ENCODE results near the gene WNK2. TPM values are rescaled to one million over a fixed set of nuclear protein-coding genes. Genes with fewer than 3 reads are reported as not detected.

The WNK2 gene
- total and polyA plus RNA-seq, 7 experiments from 2014 or later, result 0.32 to 0.83 (median 0.46) TPM; not detected in 3

GRCh38 chr9:93204470-93205043 lies 20.6 kb downstream of the WNK2 start:
- peaks cover 0 to 12% (median 3%) of the 10 kb centered on the region in 7 donors for H3K4me1 Mint-ChIP-seq
- H3K27ac Mint-ChIP-seq, result peak overlapping the region in 1 of 9 donors; percentile 45
- H3K4me3 Mint-ChIP-seq, result no peak overlapping the region
- peaks cover 0 to 6% (median 0%) of the 10 kb centered on the region in 11 donors for H3K9me3 Mint-ChIP-seq
- Histone ChIP-seq H3K36me3 (ENCODE audit: control insufficient read depth in 2 of 3, insufficient read depth in 3 of 3, low read length in 3 of 3) (no peaks in the 10 kb centered on the region), H3K4me1 (ENCODE audit: control insufficient read depth in 2 of 2, insufficient read depth in 2 of 2, low read length in 2 of 2) (no peaks in the 10 kb centered on the region), H3K9me3 (ENCODE audit: control insufficient read depth in 2 of 3, low read length in 3 of 3) (no peaks in the 10 kb centered on the region), H3K27ac (ENCODE audit: low read depth, low read length) (no peak overlapping the region), H3K4me3 (ENCODE audit: low read length) (no peak overlapping the region), H3K27me3 (ENCODE audit: control insufficient read depth in 2 of 2, insufficient read depth in 2 of 2, low read length in 2 of 2) (no peaks in the 10 kb centered on the region)
- ATAC-seq (no peak), DNase-seq (no peak)
- no peaks in the 10 kb centered on the region for H3K27me3 Mint-ChIP-seq
- ChIA-PET POLR2A (interaction anchor here (0.6 kb wide), 1 partner anchor 247 kb away, joined by 4 read pairs; no protein-coding TSS in a partner anchor), CTCF (no interaction called here)
- intact Hi-C loops (cut with micrococcal nuclease), result no loop called here
- H3K36me3 Mint-ChIP-seq, result no peaks in the 10 kb centered on the region

DNA sequence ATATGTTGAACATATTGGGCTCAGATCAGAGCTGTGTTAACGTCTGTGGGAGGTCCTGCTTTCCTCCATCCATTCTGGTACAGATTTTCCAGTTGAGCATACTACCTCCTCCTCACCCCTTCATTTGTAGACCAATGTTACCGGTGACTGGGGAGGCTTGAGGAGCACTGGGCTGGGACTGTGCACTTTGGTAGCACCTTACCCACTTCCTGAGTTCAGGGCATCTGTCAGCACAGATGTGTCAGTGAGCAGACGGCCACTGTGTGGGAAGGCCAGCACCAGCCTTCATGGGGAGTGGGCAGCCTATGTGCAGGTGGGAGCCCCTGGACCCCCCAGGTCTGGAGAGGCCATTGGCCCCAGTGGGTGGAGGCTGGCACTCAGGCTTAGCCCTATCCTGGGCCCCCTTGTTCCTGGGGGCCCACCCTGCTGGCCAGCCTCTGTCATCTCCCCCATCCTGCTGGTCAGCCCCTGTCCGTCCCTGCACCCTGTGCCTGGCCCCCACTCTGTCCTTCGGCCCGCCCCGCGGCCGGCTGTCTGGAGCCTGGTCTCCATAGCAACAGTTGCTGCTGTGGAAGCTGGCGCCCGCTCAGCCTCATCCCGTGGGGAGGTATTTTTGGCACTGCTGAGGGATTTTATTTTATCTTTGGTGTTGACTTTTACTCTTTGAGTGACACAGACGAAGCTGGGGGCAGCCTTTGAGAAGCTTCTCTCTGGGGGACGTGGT lies 21.3 kb downstream of the WNK2 start:
- no peaks in the 10 kb centered on the region for H3K9me3 ChIP-seq (ENCODE audit: control insufficient read depth in 2 of 3, low read length in 3 of 3)
- H3K27me3 ChIP-seq (ENCODE audit: control insufficient read depth in 2 of 2, insufficient read depth in 2 of 2, low read length in 2 of 2), result no peaks in the 10 kb centered on the region
- no peaks in the 10 kb centered on the region for H3K36me3 Mint-ChIP-seq
- H3K27ac Mint-ChIP-seq, result no peak overlapping the region
- H3K36me3 ChIP-seq (ENCODE audit: control insufficient read depth in 2 of 3, insufficient read depth in 3 of 3, low read length in 3 of 3), result no peaks in the 10 kb centered on the region
- POLR2A ChIA-PET, result interaction anchor here (0.6 kb wide), 1 partner anchor 248 kb away, joined by 4 read pairs; no protein-coding TSS in a partner anchor
- intact Hi-C loops (cut with micrococcal nuclease), result no loop called here
- no peak overlapping the region for H3K4me3 ChIP-seq (ENCODE audit: low read length)
- CTCF ChIA-PET, result no interaction called here
- H3K9me3 Mint-ChIP-seq, result peaks cover 0 to 6% (median 0%) of the 10 kb centered on the region in 11 donors
- peaks cover 0 to 12% (median 3%) of the 10 kb centered on the region in 7 donors for H3K4me1 Mint-ChIP-seq
- no peak overlapping the region for H3K27ac ChIP-seq (ENCODE audit: low read depth, low read length)
- no peaks in the 10 kb centered on the region for H3K27me3 Mint-ChIP-seq
- DNase-seq (no peak), ATAC-seq (peak; percentile 40)
- H3K4me3 Mint-ChIP-seq, result no peak overlapping the region
- no peaks in the 10 kb centered on the region for H3K4me1 ChIP-seq (ENCODE audit: control insufficient read depth in 2 of 2, insufficient read depth in 2 of 2, low read length in 2 of 2)

GRCh38 chr9:93205896-93206575 lies 22.1 kb downstream of the WNK2 start:
- Histone ChIP-seq H3K4me3 (ENCODE audit: low read length) (no peak overlapping the region), H3K4me1 (ENCODE audit: control insufficient read depth in 2 of 2, insufficient read depth in 2 of 2, low read length in 2 of 2) (no peaks in the 10 kb centered on the region), H3K27ac (ENCODE audit: low read depth, low read length) (no peak overlapping the region), H3K36me3 (ENCODE audit: control insufficient read depth in 2 of 3, insufficient read depth in 3 of 3, low read length in 3 of 3) (no peaks in the 10 kb centered on the region), H3K9me3 (ENCODE audit: control insufficient read depth in 2 of 3, low read length in 3 of 3) (no peaks in the 10 kb centered on the region), H3K27me3 (ENCODE audit: control insufficient read depth in 2 of 2, insufficient read depth in 2 of 2, low read length in 2 of 2) (no peaks in the 10 kb centered on the region)
- no peaks in the 10 kb centered on the region for H3K27me3 Mint-ChIP-seq
- DNase-seq (no peak), ATAC-seq (no peak)
- no peak overlapping the region for H3K27ac Mint-ChIP-seq
- peaks cover 0 to 12% (median 3%) of the 10 kb centered on the region in 7 donors for H3K4me1 Mint-ChIP-seq
- ChIA-PET POLR2A (no interaction called here), CTCF (no interaction called here)
- intact Hi-C loops (cut with micrococcal nuclease), result no loop called here
- H3K9me3 Mint-ChIP-seq, result peaks cover 0 to 6% (median 0%) of the 10 kb centered on the region in 11 donors
- H3K36me3 Mint-ChIP-seq, result no peaks in the 10 kb centered on the region
- no peak overlapping the region for H3K4me3 Mint-ChIP-seq

- POLR2A ChIA-PET, result no interaction called here
- Mint-ChIP-seq H3K9me3 (peaks cover 0 to 6% (median 0%) of the 10 kb centered on the region in 11 donors), H3K4me3 (no peak overlapping the region), H3K4me1 (peaks cover 0 to 12% (median 3%) of the 10 kb centered on the region in 7 donors), H3K27ac (peak overlapping the region in 1 of 9 donors; percentile 30), H3K36me3 (no peaks in the 10 kb centered on the region), H3K27me3 (no peaks in the 10 kb centered on the region)
- Histone ChIP-seq H3K27ac (ENCODE audit: low read depth, low read length) (no peak overlapping the region), H3K4me1 (ENCODE audit: control insufficient read depth in 2 of 2, insufficient read depth in 2 of 2, low read length in 2 of 2) (no peaks in the 10 kb centered on the region), H3K27me3 (ENCODE audit: control insufficient read depth in 2 of 2, insufficient read depth in 2 of 2, low read length in 2 of 2) (no peaks in the 10 kb centered on the region), H3K36me3 (ENCODE audit: control insufficient read depth in 2 of 3, insufficient read depth in 3 of 3, low read length in 3 of 3) (no peaks in the 10 kb centered on the region), H3K4me3 (ENCODE audit: low read length) (no peak overlapping the region), H3K9me3 (ENCODE audit: control insufficient read depth in 2 of 3, low read length in 3 of 3) (no peaks in the 10 kb centered on the region)
- intact Hi-C loops (cut with micrococcal nuclease), result no loop called here
- CTCF ChIA-PET, result no interaction called here
- ATAC-seq (no peak), DNase-seq (no peak)
These were observed 22.7 kb downstream of the WNK2 start for GRCh38 chr9:93206576-93207155.

- ATAC-seq (no peak), DNase-seq (no peak)
- Histone ChIP-seq H3K27me3 (ENCODE audit: control insufficient read depth in 2 of 2, insufficient read depth in 2 of 2, low read length in 2 of 2) (no peaks in the 10 kb centered on the region), H3K27ac (ENCODE audit: low read depth, low read length) (no peak overlapping the region), H3K9me3 (ENCODE audit: control insufficient read depth in 2 of 3, low read length in 3 of 3) (no peaks in the 10 kb centered on the region), H3K4me1 (ENCODE audit: control insufficient read depth in 2 of 2, insufficient read depth in 2 of 2, low read length in 2 of 2) (no peaks in the 10 kb centered on the region), H3K4me3 (ENCODE audit: low read length) (no peak overlapping the region), H3K36me3 (ENCODE audit: control insufficient read depth in 2 of 3, insufficient read depth in 3 of 3, low read length in 3 of 3) (no peaks in the 10 kb centered on the region)
- H3K36me3 Mint-ChIP-seq, result no peaks in the 10 kb centered on the region
- ChIA-PET CTCF (no interaction called here), POLR2A (no interaction called here)
- H3K4me3 Mint-ChIP-seq, result no peak overlapping the region
- peaks cover 0 to 6% (median 0%) of the 10 kb centered on the region in 11 donors for H3K9me3 Mint-ChIP-seq
- intact Hi-C loops (cut with micrococcal nuclease), result no loop called here
- H3K27ac Mint-ChIP-seq, result no peak overlapping the region
- no peaks in the 10 kb centered on the region for H3K27me3 Mint-ChIP-seq
- H3K4me1 Mint-ChIP-seq, result peaks cover 0 to 12% (median 3%) of the 10 kb centered on the region in 7 donors
These were observed 23.4 kb downstream of the WNK2 start for GRCh38 chr9:93207326-93207814.

DNA sequence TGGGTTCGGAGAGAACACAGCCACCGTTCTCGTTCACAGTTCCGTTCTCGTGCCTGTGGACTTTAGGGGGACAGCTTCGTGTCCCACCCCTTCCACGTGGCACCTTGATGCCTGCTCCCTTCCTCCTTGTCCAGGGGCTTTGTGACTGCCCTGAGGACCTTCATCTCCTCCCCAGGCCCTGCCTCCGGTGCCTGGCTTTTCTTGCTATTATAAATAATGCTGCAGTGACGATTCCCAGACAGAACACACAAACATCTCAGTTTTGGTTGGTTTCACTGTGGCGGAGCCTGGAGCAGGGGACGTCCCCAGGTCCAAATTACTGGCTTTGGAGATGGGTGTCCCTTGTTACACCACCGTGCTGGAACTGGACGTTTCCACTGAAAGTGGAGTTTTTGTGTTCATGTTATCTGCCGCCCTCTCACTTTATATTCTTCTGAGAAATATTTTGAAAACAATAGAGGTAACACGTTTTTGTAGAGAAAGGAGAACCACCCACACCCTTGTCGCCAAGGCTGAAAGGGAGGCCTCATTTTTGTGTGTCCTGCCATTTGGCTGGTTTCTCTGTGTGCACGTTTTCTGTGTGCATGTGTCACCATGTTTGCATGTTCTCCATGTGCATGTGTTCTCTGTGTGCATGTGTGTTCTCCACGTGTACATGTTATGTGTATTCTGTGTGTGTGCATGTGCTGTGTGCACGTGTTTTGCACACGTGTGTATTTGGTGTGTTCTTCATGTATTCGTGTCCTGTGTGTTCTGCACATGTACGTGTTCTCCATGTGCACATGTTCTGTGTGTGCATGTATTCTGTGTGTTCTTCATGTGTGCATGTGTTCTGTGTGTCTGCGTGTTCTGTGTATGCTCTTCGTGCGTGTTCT lies 24.2 kb downstream of the WNK2 start:
- H3K36me3 Mint-ChIP-seq, result no peaks in the 10 kb centered on the region
- POLR2A ChIA-PET, result no interaction called here
- intact Hi-C loops (cut with micrococcal nuclease), result no loop called here

More for the DNA sequence above, 24.2 kb downstream of the WNK2 start:
- H3K9me3 ChIP-seq (ENCODE audit: control insufficient read depth in 2 of 3, low read length in 3 of 3), result no peaks in the 10 kb centered on the region
- CTCF ChIA-PET, result no interaction called here
- Mint-ChIP-seq H3K9me3 (peaks cover 0 to 6% (median 0%) of the 10 kb centered on the region in 11 donors), H3K4me1 (peaks cover 0 to 12% (median 3%) of the 10 kb centered on the region in 7 donors), H3K27ac (peak overlapping the region in 1 of 9 donors; percentile 38), H3K27me3 (no peaks in the 10 kb centered on the region), H3K4me3 (no peak overlapping the region)
- no peak overlapping the region for H3K4me3 ChIP-seq (ENCODE audit: low read length)
- no peak overlapping the region for H3K27ac ChIP-seq (ENCODE audit: low read depth, low read length)
- H3K27me3 ChIP-seq (ENCODE audit: control insufficient read depth in 2 of 2, insufficient read depth in 2 of 2, low read length in 2 of 2), result no peaks in the 10 kb centered on the region
- no peak for DNase-seq
- ATAC-seq, result no peak
- H3K4me1 ChIP-seq (ENCODE audit: control insufficient read depth in 2 of 2, insufficient read depth in 2 of 2, low read length in 2 of 2), result no peaks in the 10 kb centered on the region
- no peaks in the 10 kb centered on the region for H3K36me3 ChIP-seq (ENCODE audit: control insufficient read depth in 2 of 3, insufficient read depth in 3 of 3, low read length in 3 of 3)

Data from naive thymus-derived CD4-positive, alpha-beta T cell (primary cell).